H9 (cell line): ENCODE measurements around the gene SNRPD3. TPM values are rescaled to one million over a fixed set of nuclear protein-coding genes. Genes with fewer than 3 reads are reported as not detected.

ENCODE experiments used
- DNase-seq: peaks from one replicate; pipeline ENCODE4 v3.0.0-alpha.2; 2017
- H2AFZ ChIP-seq: one replicate; pipeline ENCODE4 v1.6.1; 2013; ENCODE audit warnings: mild to moderate bottlenecking, low read length, control low read depth, moderate library complexity
- H2AK5ac ChIP-seq: 2 replicates; pipeline ENCODE4 v1.6.1; 2013; ENCODE audit warnings: low read length, control low read depth, mixed read lengths; ENCODE audit not compliant: insufficient read length
- H2BK120ac ChIP-seq: one replicate; pipeline ENCODE4 v1.6.1; 2013; ENCODE audit warnings: low read depth, mild to moderate bottlenecking, low read length, control low read depth, inconsistent platforms; ENCODE audit not compliant: poor library complexity, severe bottlenecking
- H2BK12ac ChIP-seq: 2 replicates; pipeline ENCODE4 v1.6.1; 2013; ENCODE audit warnings: low read length, control low read depth, mixed read lengths, low read depth; ENCODE audit not compliant: insufficient read length
- H2BK15ac ChIP-seq: 2 replicates; pipeline ENCODE4 v1.6.1; 2013; ENCODE audit warnings: low read depth, low read length, control low read depth
- H2BK20ac ChIP-seq: one replicate; pipeline ENCODE4 v1.6.1; 2013; ENCODE audit warnings: low read depth, mild to moderate bottlenecking, low read length, control low read depth, inconsistent platforms; ENCODE audit not compliant: poor library complexity, severe bottlenecking
- H2BK5ac ChIP-seq: 2 replicates; pipeline ENCODE4 v1.6.1; 2013; ENCODE audit warnings: low read length, control low read depth, mixed read lengths; ENCODE audit not compliant: insufficient read length
- H3K14ac ChIP-seq: 2 replicates; pipeline ENCODE4 v1.6.1; 2013; ENCODE audit warnings: low read length, control low read depth; ENCODE audit not compliant: insufficient read depth
- H3K18ac ChIP-seq: 2 replicates; pipeline ENCODE4 v1.6.1; 2013; ENCODE audit warnings: low read depth, mild to moderate bottlenecking, mixed read lengths, low read length, control low read depth; ENCODE audit not compliant: insufficient read length
- H3K23ac ChIP-seq: 2 replicates; pipeline ENCODE4 v1.6.1; 2013; ENCODE audit warnings: low read length, control low read depth, mixed read lengths, low read depth; ENCODE audit not compliant: insufficient read length
- H3K23me2 ChIP-seq: 2 replicates; pipeline ENCODE4 v1.6.1; 2013; ENCODE audit warnings: low read depth, mild to moderate bottlenecking, mixed read lengths, low read length, control low read depth; ENCODE audit not compliant: insufficient read length, poor library complexity, severe bottlenecking
- H3K27ac ChIP-seq: 2 replicates; pipeline ENCODE4 v1.5.1; 2013; ENCODE audit warnings: low read length, control low read depth, mixed read lengths, low read depth; ENCODE audit not compliant: insufficient read length
- H3K27me3 ChIP-seq: 2 replicates; pipeline ENCODE4 v1.6.1; 2013; ENCODE audit warnings: low read length, control low read depth, inconsistent platforms; ENCODE audit not compliant: insufficient read depth
- H3K4ac ChIP-seq: 2 replicates; pipeline ENCODE4 v1.6.1; 2013; ENCODE audit warnings: low read depth, mild to moderate bottlenecking, control low read depth, inconsistent platforms, low read length, moderate library complexity
- H3K4me1 ChIP-seq: 2 replicates; pipeline ENCODE4 v1.6.1; 2013; ENCODE audit warnings: low read length, control low read depth, inconsistent platforms; ENCODE audit not compliant: insufficient read depth
- H3K4me2 ChIP-seq: 2 replicates; pipeline ENCODE4 v1.6.1; 2013; ENCODE audit warnings: low read length, control low read depth, mixed read lengths; ENCODE audit not compliant: insufficient read length, insufficient read depth
- H3K56ac ChIP-seq: 2 replicates; pipeline ENCODE4 v1.6.1; 2013; ENCODE audit warnings: low read depth, mild to moderate bottlenecking, mixed read lengths, low read length, control low read depth; ENCODE audit not compliant: insufficient read length
- H3K79me1 ChIP-seq: 2 replicates; pipeline ENCODE4 v1.6.1; 2013; ENCODE audit warnings: low read depth, mild to moderate bottlenecking, moderate library complexity, low read length, control low read depth, inconsistent platforms; ENCODE audit not compliant: insufficient read depth, poor library complexity, severe bottlenecking
- H3K79me2 ChIP-seq: 2 replicates; pipeline ENCODE4 v1.6.1; 2013; ENCODE audit warnings: low read length, control low read depth, inconsistent platforms; ENCODE audit not compliant: insufficient read depth
- H3K9ac ChIP-seq: 2 replicates; pipeline ENCODE4 v1.6.1; 2013; ENCODE audit warnings: low read length, control low read depth, mixed read lengths; ENCODE audit not compliant: insufficient read length; ENCODE audit errors: extremely low read depth
- H3K9me3 ChIP-seq: one replicate; pipeline ENCODE4 v1.6.1; 2013; ENCODE audit warnings: low read depth, low read length, inconsistent platforms; ENCODE audit not compliant: control insufficient read depth
- H3T11ph ChIP-seq: one replicate; pipeline ENCODE4 v1.6.1; 2013; ENCODE audit warnings: mild to moderate bottlenecking, low read length, control low read depth, inconsistent platforms
- H4K20me1 ChIP-seq: one replicate; pipeline ENCODE4 v1.6.1; 2013; ENCODE audit not compliant: control insufficient read depth, insufficient read length, insufficient read depth
- H4K5ac ChIP-seq: 2 replicates; pipeline ENCODE4 v1.6.1; 2013; ENCODE audit warnings: low read depth, mild to moderate bottlenecking, mixed read lengths, low read length, control low read depth; ENCODE audit not compliant: insufficient read length
- H4K8ac ChIP-seq: replicated peaks from 2 replicates; pipeline ENCODE4 v1.6.1; 2013; ENCODE audit warnings: low read length, control low read depth, mixed read lengths, low read depth; ENCODE audit not compliant: insufficient read length
- H4K91ac ChIP-seq: 2 replicates; pipeline ENCODE4 v1.6.1; 2013; ENCODE audit warnings: low read depth, mild to moderate bottlenecking, moderate library complexity, mixed read lengths, low read length, control low read depth; ENCODE audit not compliant: insufficient read length
- H3K27ac Mint-ChIP-seq, 3 experiments: 2 replicates in 2 of 3; 3 replicates in 1 of 3; pipeline ENCODE4 v1.8.0; 2020 to 2021; ENCODE audit warnings: mixed read lengths in 3 of 3, mild to moderate bottlenecking in 1 of 3, moderate library complexity in 1 of 3
- H3K27me3 Mint-ChIP-seq: 2 replicates; pipeline ENCODE4 v1.8.0; 2021; ENCODE audit warnings: low read depth, mild to moderate bottlenecking, moderate library complexity, mixed read lengths
- H3K36me3 Mint-ChIP-seq, 3 experiments: 2 replicates in 2 of 3; 3 replicates in 1 of 3; pipeline ENCODE4 v1.8.0; 2020 to 2021; ENCODE audit warnings: low read depth in 3 of 3, mixed read lengths in 3 of 3; ENCODE audit not compliant: insufficient read depth in 1 of 3
- H3K4me1 Mint-ChIP-seq, 2 experiments: 2 replicates each; pipeline ENCODE4 v1.8.0; 2020; ENCODE audit warnings: mixed read lengths in 2 of 2
- H3K4me3 Mint-ChIP-seq, 2 experiments: 2 replicates in 1 of 2; 3 replicates in 1 of 2; pipeline ENCODE4 v1.8.0; 2020 to 2021; ENCODE audit warnings: mild to moderate bottlenecking in 2 of 2, mixed read lengths in 2 of 2, moderate library complexity in 1 of 2
- H3K9me3 Mint-ChIP-seq, 2 experiments: 2 replicates in 1 of 2; 3 replicates in 1 of 2; pipeline ENCODE4 v1.8.0; 2020; ENCODE audit warnings: mild to moderate bottlenecking in 2 of 2, mixed read lengths in 2 of 2, moderate library complexity in 1 of 2
- CTCF ChIP-seq: fragments of 200-600 bp; sonication (generic); conservative IDR thresholded peaks from 3 replicates; pipeline ENCODE4 v1.8.0; 2021; ENCODE audit warnings: antibody characterized with exemption, mild to moderate bottlenecking
- WGBS: extraction: QIAGEN DNeasy Blood & Tissue Kit; methylation state at CpG from one replicate; pipeline ENCODE4 v1.1.7; 2013; ENCODE audit warnings: missing lambda C conversion rate, low lambda C conversion rate, mixed read lengths; ENCODE audit not compliant: insufficient read length; ENCODE audit errors: extremely low coverage; 5-methylcytosine and 5-hydroxymethylcytosine counted together
- total RNA-seq: library from RNA; stranded (reverse); gene quantifications from 2 replicates; pipeline ENCODE4 v1.2.1, GENCODE V29; 2021

SNRPD3 gene
- total RNA-seq, 1 experiment from 2014 or later, result 212 TPM

- Mint-ChIP-seq H3K9me3 (no peaks in the 10 kb centered on the region), H3K27ac (no peak overlapping the region), H3K4me3 (no peak overlapping the region), H3K36me3 (no peaks in the 10 kb centered on the region; a peak in 1 of 7 replicates), H3K4me1 (peaks cover 23 to 24% of the 10 kb centered on the region in 2 experiments), H3K27me3 (peaks cover 2% of the 10 kb centered on the region)
- no peak overlapping the region for H3K9ac ChIP-seq
- H3K18ac ChIP-seq, result no peak overlapping the region
- H4K8ac ChIP-seq, result no peak overlapping the region
- no peaks in the 10 kb centered on the region for H3K79me1 ChIP-seq
- WGBS, result no CpG with 5 or more reads among the region's 9 CpGs
- H3K27ac ChIP-seq, result no peak overlapping the region
- no peak overlapping the region for H2AFZ ChIP-seq
- H2BK20ac ChIP-seq, result no peak overlapping the region
- H3K23me2 ChIP-seq, result no peaks in the 10 kb centered on the region
- no peak overlapping the region for H2AK5ac ChIP-seq
- H3K27me3 ChIP-seq, result no peaks in the 10 kb centered on the region
- no peak overlapping the region for H3K56ac ChIP-seq
- no peaks in the 10 kb centered on the region for H3K9me3 ChIP-seq
- no peak overlapping the region for H4K91ac ChIP-seq
- no peak overlapping the region for H3K14ac ChIP-seq
- H2BK12ac ChIP-seq, result no peak overlapping the region
- H2BK15ac ChIP-seq, result no peak overlapping the region
- H3K4me1 ChIP-seq, result no peaks in the 10 kb centered on the region; the same call in 1 of the 2 replicates
- H3K23ac ChIP-seq, result no peak overlapping the region
- H3K4ac ChIP-seq, result no peak overlapping the region
- H4K5ac ChIP-seq, result no peak overlapping the region
- no peaks in the 10 kb centered on the region for H4K20me1 ChIP-seq
- no peaks in the 10 kb centered on the region for H3K79me2 ChIP-seq
- H2BK120ac ChIP-seq, result no peak overlapping the region
- no peak overlapping the region for H3K4me2 ChIP-seq
- no peak overlapping the region for H3T11ph ChIP-seq
- TF ChIP-seq CTCF, result no peak
- no peak for DNase-seq
- H2BK5ac ChIP-seq, result no peak overlapping the region
Observed at GRCh38 chr22:24513378-24514240, 42.2 kb upstream of the SNRPD3 start.
